Kidney epithelial cell (primary cell): ENCODE data around the gene GAS7. TPM values are rescaled to one million over a fixed set of nuclear protein-coding genes. Genes with fewer than 3 reads are reported as not detected.

Experiments used
- DNase-seq: peaks from one replicate; pipeline ENCODE4 v3.0.0-alpha.2; 2010; ENCODE audit warnings: low read depth
- H3K27me3 ChIP-seq: 2 replicates; pipeline ENCODE4 v1.6.0; 2011; ENCODE audit warnings: low read length; ENCODE audit not compliant: control insufficient read depth, insufficient read depth
- H3K36me3 ChIP-seq: 2 replicates; pipeline ENCODE4 v1.5.1; 2011; ENCODE audit warnings: low read length; ENCODE audit not compliant: control insufficient read depth, insufficient read depth
- H3K4me3 ChIP-seq: 2 replicates; pipeline ENCODE4 v1.5.1; 2011; ENCODE audit warnings: low read depth, mild to moderate bottlenecking, control low read depth, low read length
- total RNA-seq: library from RNA; depleted of rRNA; stranded (reverse); fragments of >200 nt; gene quantifications from 2 replicates; pipeline ENCODE4 v1.2.3, GENCODE V29; 2015
- TF ChIP-seq, protein P1 (sequence below): IDR thresholded peaks from 2 replicates; pipeline ENCODE4 v1.5.1; 2011; ENCODE audit warnings: mild to moderate bottlenecking, moderate library complexity, low read length, control low read depth, inconsistent platforms; ENCODE audit not compliant: insufficient read depth, poor library complexity, severe bottlenecking

The GAS7 gene
- total RNA-seq, 1 donor from 2014 or later, result 3.6 TPM

DNA sequence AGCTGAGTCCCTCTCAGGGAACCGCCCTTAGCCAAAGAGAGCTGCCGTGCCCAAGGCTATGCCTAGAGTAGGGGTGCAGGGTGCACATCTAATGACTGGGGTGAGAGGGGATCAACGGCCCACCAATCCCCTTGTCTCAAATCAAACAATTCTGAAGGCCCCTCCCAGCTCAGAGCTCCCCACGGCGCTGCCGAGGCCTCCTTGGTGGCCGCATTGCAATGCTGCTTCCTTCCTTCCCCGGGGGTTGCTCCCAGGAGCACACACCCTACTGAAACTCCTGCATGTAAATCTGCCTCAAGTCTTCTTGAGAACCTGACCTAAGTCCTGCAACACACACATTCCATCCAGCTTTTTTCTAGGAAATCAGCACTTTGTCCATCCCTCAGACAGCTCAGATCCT lies 212.8 kb downstream of the GAS7 start:
- no peak for DNase-seq
- TF ChIP-seq, protein P1, sequence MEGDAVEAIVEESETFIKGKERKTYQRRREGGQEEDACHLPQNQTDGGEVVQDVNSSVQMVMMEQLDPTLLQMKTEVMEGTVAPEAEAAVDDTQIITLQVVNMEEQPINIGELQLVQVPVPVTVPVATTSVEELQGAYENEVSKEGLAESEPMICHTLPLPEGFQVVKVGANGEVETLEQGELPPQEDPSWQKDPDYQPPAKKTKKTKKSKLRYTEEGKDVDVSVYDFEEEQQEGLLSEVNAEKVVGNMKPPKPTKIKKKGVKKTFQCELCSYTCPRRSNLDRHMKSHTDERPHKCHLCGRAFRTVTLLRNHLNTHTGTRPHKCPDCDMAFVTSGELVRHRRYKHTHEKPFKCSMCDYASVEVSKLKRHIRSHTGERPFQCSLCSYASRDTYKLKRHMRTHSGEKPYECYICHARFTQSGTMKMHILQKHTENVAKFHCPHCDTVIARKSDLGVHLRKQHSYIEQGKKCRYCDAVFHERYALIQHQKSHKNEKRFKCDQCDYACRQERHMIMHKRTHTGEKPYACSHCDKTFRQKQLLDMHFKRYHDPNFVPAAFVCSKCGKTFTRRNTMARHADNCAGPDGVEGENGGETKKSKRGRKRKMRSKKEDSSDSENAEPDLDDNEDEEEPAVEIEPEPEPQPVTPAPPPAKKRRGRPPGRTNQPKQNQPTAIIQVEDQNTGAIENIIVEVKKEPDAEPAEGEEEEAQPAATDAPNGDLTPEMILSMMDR, result no peak
- Histone ChIP-seq H3K27me3 (no peaks in the 10 kb centered on the region), H3K36me3 (no peaks in the 10 kb centered on the region), H3K4me3 (no peak overlapping the region)

DNA sequence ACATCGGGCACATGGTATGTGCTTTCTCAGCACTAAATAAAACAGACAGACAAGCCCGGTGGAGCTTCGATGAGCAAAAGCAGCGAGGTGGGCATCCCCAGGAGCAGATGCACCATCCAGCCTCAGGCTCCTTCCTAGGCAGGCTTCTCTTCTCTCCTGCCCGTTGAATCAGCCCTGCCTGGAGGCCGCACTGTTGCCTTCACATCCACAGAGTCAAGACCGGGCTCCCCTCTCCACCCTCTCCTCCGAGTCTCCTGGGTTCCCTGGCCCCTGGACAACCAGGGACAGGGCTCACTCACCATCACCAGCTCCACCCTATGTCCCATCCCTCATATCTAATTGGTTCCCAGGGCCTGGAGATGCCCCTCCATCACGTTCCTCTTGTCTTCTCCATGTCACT lies 213.6 kb downstream of the GAS7 start:
- Histone ChIP-seq H3K36me3 (no peaks in the 10 kb centered on the region), H3K4me3 (no peak overlapping the region), H3K27me3 (no peaks in the 10 kb centered on the region)
- TF ChIP-seq, protein P1, result no peak
- DNase-seq, result no peak

DNA sequence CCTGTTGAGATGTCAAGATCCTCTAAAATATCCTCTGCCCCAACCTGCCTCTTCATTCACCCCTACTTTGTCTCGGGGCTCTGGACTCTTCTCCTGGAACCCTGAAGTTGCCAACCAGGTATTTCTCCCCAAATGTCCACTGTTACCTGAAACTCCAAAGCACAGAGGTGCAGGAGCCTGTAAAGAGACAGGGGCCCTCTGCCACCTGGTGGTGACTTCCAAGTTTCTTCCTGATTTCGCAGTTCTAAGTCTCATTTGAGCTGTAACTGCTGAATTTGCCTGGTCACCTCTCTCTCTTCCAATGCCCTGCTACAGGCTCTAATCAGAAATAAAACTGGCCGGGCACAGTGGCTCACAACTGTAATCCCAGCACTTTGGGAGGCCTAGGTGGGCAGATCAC lies 216.2 kb downstream of the GAS7 start:
- Histone ChIP-seq H3K27me3 (no peaks in the 10 kb centered on the region), H3K36me3 (no peaks in the 10 kb centered on the region)
- DNase-seq, result no peak

DNA sequence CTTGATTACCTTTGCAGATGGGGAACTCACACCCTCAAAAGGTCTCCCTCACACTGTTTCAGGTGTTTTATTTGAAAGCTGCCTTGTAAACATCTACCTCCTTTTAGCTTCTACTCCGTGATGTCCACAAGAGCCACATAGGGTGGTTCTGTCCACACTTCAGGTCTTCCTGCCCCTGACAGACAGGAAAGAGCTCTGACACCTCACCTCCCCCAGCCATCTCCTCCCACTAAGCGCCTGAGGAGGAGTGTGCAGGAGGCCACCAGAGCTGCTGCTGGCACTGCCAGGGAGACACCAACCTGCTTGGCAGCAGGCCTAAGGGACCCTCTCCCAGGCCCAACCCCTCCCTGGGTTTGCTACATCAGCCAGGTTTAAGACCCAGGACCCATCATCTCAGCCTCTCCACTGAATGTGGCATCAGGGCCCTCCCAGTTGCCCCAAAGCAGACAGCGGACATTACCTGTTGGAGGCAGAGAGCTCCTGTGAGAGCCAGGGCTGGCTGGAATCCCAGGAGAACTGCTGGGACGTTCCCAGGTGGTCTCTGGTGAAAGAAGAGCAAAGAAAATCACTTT lies 217.0 kb downstream of the GAS7 start:
- no peak for DNase-seq
- H3K27me3 ChIP-seq, result no peaks in the 10 kb centered on the region
- no peak overlapping the region for H3K4me3 ChIP-seq
- TF ChIP-seq, protein P1, result no peak
- H3K36me3 ChIP-seq, result no peaks in the 10 kb centered on the region

More for the DNA sequence above, 216.2 kb downstream of the GAS7 start:
- TF ChIP-seq, protein P1, result peak; percentile 35
- H3K4me3 ChIP-seq, result no peak overlapping the region

DNA sequence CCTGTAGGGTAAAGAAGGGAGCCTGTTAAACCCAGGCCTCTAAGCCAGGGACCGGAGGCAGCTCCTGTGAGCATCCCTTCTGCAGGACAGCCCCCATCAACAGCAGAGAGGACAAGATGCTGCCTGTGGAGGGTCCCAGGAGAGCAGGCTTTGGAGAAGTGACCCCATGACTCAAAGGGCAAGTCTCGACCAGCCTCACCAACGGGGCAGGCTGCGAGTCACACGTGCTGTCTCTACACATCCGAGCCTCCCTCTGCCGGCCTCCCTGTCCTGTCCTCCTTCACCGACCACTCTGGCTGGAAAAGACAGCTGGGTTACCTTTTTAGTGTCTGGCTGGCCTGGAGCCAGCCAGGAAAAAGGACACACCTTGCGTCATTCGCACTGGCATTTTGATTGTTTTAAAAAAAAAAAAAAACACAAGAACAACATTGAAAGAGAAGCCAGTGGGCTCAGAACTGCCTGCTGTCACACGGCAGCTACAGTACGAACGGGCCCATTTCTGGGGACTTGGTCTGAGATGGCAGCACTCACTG lies 218.9 kb downstream of the GAS7 start:
- Histone ChIP-seq H3K4me3 (no peak overlapping the region), H3K36me3 (no peaks in the 10 kb centered on the region), H3K27me3 (no peaks in the 10 kb centered on the region)
- no peak for DNase-seq
- TF ChIP-seq, protein P1, result no peak

DNA sequence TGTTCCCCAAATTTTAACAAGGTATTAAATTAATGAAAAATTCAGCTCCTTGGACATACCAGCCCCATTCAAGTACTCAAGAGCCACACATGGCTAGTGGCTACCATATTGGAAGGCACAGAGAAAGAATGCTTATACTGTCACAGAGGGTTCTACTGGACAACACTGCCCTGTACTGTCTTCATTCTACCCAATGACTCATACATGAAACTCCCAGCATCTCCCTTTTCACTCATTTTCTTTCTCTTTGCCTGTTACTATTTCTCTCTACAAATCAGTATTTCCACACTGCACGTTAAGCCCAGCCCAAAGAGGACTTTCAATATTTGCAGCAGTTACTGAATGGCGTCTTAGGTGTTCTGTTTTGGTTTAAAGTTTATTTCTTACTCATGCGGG lies 221.2 kb downstream of the GAS7 start:
- Histone ChIP-seq H3K4me3 (no peak overlapping the region), H3K36me3 (no peaks in the 10 kb centered on the region), H3K27me3 (no peaks in the 10 kb centered on the region)
- TF ChIP-seq, protein P1, result no peak
- DNase-seq, result no peak
